NCI-H524 (cell line): Measurements from ENCODE around the gene ELN.

Source experiments
- DNase-seq, 2 experiments: peaks; one replicate each; lab custom pipeline; 2025; lab: John Stamatoyannopoulos, UW

The ELN gene

GRCh38 chr7:74023786-74024185 lies 4.2 kb upstream of the ELN start:
- DNase-seq: no peak

GRCh38 chr7:74025146-74025545 lies 2.8 kb upstream of the ELN start:
- DNase-seq: no peak

GRCh38 chr7:74025730-74026129 lies 2.2 kb upstream of the ELN start:
- no peak for DNase-seq

- no peak for DNase-seq
These were observed 1.5 kb upstream of the ELN start for GRCh38 chr7:74026406-74026902.

- peak; percentile 36 to 63 for DNase-seq
These were observed 880 bp upstream of the ELN start for GRCh38 chr7:74026903-74027682.

- DNase-seq: no peak
These were observed 407 bp downstream of the ELN start for GRCh38 chr7:74028321-74028838.

- peak in 1 of 2 experiments; percentile 53 for DNase-seq
These were observed 1.3 kb downstream of the ELN start for GRCh38 chr7:74029089-74029785.

GRCh38 chr7:74029991-74030415 lies 2.0 kb downstream of the ELN start:
- peak; percentile 22 to 66 for DNase-seq

- DNase-seq: no peak
These were observed 2.9 kb downstream of the ELN start for GRCh38 chr7:74030861-74031260.

GRCh38 chr7:74031403-74032190 lies 3.6 kb downstream of the ELN start:
- no peak for DNase-seq

- peak; percentile 33 for DNase-seq
These were observed 4.2 kb downstream of the ELN start for GRCh38 chr7:74032191-74032490.

- no peak for DNase-seq
These were observed 4.8 kb downstream of the ELN start for GRCh38 chr7:74032624-74033371.

GRCh38 chr7:74033372-74034311 lies 5.7 kb downstream of the ELN start:
- no peak for DNase-seq

- no peak for DNase-seq
These were observed 9.6 kb downstream of the ELN start for GRCh38 chr7:74037609-74038008.

GRCh38 chr7:74038194-74038961 lies 10.4 kb downstream of the ELN start:
- DNase-seq: no peak

- peak; percentile 61 to 86 for DNase-seq
These were observed 11.4 kb downstream of the ELN start for GRCh38 chr7:74039337-74039736.

GRCh38 chr7:74040101-74040790 lies 12.3 kb downstream of the ELN start:
- DNase-seq: no peak

GRCh38 chr7:74040791-74041520 lies 13.0 kb downstream of the ELN start:
- DNase-seq: no peak
